ENCODE data around the gene NALF2.

The NALF2 gene

DNA sequence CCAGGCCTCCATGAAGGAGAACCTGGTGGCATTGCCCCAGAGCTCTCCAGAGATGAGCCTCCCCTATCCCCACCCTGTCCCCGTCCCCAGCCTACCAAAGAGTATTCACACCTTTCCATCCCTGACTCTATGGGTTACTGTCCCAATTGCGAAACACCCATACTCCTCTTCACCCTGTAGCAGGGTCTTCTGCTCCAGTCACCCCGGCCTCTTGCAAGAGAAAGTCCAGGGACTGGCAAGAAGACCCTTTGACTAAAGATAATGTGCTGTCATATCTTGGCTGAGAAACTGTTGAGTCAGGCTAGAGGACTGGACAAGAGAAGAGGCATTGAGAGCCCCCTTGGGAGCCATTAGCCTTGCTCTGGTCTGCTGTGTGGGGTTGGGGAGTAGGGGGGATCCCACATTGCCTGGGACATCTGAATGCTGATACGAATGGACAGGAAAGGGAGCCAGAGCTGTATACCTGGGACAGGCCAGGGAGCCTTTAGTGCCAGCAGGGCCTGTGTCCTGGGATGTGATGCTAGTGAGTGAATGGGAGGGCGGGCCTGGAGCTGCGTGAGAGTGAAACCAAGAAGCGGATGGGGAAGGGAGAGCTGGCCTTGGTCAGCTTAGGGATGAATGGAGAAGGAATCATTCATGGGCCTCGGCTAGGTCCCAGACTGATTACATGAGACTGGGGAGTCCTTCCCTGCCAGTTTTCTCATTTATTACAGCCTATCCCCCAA, 27.1 kb downstream of the NALF2 start:
- no peak for DNase-seq

DNA sequence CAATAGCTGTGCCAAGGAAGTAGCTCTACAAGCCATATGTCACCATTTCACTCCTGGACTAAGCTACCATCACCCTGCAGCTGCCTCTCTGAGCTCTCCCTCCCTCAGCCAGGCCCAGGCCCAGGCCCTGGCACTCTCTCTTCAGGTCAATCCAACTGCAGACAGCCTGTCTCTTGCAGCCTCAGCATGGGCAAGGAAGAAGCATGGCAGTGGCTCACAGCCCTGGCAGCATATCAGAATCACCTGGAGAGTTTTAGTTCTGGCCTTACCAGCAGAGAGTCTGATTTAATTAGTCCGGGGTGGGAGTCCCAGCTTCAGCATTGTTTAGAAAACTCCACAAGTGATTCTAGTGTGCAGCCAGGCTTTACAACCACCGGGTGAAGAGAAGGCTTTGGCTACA, 31.5 kb downstream of the NALF2 start:
- no peak for DNase-seq

DNA sequence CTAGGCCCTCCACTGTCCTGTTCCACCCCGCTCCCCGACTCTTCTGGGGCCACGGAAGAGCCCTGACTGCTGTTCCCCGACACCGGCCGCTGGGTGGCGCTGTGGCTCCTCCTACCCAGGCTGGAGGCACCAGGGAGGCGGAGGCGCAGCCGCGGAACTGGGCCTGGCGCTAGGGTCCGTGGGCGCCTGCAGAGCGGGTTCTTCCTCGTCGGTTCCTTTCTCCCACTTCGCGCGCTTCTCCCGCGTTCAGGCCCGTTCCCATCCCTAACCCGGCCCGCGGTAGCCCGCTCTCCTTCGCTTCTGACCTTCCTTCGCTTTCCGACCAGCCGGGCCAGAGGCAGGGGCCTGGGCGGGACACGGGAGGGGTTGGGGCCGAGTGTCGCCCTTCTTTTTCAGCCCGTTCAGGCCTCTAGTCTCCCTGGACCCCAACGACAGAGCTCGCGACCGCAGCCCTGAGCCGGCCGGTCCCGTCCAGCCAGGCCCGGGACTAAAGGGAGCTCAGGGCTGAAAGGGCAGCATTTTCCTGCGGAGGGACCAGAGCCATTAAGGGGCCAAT, 34.3 kb downstream of the NALF2 start:
- peak; percentile 70 for DNase-seq

DNA sequence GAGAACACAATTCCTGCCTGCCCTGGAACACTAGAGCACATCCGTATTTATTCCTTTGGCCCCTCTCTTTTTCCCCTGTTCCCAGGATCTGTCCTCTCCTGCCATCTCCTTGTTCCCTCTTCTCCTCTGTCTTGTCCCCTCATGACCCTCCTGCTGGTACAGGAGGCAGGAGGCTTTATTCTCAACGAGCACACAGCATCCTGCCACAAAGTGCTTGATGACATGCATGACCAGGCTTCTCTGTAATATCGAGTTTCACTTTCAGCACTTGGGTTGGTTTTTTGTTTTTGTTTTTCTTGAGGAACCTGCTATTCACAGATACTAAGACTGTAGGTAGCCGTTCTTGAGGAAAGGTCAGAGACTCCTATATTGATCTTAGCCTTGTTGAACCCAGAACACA, 35.3 kb downstream of the NALF2 start:
- DNase-seq = no peak

DNA sequence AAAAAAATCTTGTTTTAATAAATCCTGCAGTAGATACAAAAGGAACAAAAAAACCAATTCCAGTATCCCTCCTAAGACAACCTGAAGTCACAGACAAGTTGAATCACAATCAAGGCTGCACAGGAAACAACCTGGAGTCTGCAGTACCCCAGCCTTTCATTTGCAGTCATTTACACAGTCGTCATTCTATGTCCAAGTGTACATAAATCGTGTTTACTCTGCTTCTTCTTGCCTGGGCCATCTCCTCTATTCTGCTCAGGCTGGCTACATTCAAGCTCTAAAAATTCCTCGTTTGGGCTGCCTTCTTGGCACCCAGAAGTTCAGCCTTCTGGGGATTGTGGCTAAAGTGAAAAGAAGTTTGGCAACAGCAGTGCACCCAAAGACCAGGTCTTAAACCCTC, 37.8 kb downstream of the NALF2 start:
- DNase-seq = no peak

DNA sequence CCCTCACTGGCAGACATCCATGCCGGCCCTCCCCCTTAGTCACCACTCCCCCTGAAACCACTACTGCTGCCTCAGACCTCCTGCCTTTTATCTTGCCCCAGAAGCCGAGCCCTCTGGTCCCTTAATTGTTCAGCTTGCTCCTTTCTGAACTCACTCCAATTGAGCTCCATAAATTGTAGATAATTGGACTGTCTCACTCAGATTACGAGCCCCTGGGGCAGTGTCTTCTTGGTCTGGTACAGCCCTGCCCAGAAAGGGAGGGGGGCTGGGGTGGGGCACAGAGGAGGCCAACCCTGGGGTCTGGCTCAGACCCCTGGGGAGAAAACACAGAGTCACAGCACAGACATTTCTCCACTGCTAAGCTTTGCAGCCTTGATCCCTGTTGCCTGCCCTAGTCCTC, 39.4 kb downstream of the NALF2 start:
- DNase-seq = no peak

DNA sequence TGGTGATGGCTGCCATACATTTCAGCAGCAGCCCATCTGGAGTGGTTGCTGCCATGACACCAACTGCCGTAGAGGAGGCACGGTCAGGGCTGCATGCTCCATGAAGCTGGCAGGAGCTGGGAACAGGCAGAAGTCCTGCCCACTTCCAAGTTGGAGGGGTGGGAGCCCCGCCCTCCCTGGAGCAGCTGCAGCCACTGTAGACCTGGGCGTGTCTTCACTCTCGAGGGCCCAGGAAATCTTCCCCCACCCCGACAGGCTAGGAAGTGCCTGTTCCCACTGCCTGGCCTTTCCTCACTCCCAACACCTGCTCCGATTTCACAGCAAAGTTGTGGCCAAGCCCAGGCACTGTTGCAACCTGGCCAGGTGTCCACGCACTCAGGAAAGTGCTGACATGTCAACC, 42.3 kb downstream of the NALF2 start:
- DNase-seq = no peak

DNA sequence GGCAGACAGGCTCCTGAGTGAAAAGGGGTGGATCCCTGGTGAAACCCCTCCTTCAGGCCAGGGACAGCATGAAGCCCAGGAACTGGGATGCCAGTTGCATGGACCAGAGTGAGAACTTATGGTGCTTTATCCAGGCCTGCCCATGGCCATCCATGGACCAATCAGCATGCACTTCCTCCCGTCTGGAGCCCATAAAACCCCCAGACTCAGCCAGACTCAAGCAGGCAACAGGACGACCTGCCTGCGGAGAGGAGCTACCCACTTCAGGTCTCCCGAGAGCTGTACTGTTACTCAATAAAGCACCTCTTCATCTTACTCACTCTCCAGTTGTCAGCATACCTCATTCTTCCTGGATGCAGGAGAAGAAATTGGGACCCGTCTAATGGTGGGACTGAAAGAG, 42.9 kb downstream of the NALF2 start:
- DNase-seq = no peak

DNA sequence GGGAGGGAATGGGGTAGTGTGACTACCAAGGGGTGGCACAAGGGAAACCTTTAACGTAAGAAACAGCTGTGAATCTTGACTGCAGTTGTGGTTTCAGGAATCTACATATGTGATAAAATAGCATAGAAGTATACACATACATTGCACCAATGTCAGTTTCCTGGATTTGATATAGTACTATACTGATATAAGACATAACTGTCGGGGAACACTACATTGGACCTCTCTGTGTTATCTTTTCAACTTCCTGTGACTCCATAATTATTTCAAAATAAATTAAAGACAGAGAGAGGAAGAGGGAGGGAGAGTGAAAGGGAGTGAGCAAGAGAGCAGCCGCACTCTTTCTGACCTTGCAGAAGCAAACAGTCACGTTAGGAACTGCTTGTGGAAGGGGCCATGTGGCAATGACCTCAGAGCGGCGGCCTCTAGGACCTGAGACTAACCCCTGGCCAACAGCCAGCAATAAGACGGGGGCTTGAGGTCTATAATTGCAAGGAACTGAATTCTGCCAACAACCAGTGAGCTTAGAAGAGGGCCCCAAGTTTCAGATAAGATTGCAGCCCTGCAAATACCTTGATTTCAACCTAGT, 47.4 kb downstream of the NALF2 start:
- no peak for DNase-seq

DNA sequence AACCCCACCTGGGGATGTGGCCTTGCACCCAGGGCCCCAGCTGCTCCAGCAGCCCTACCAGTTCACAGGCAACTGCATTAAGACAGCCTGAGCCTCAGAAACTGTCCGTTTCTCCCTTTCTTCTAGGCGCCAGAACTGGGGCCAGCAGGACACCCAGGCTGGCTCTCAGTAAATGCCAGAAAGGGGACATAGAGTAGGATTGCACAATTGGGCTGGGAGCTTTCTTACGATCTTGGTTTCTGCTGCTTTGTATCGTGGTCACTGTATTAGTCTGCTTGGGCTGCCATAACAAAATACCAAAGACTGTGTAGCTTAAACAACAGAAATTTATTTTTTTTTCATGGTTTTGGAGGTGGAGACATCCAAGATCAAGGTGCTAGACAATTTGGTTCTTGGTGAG, 48.4 kb downstream of the NALF2 start:
- DNase-seq = no peak

Data from activated T-cell treated with anti-CD3 and anti-CD28 coated beads, Interleukin-2, amount 50 U/mL, for 1 hour (primary cell).